ENCODE data around the gene TRIO.

DNA sequence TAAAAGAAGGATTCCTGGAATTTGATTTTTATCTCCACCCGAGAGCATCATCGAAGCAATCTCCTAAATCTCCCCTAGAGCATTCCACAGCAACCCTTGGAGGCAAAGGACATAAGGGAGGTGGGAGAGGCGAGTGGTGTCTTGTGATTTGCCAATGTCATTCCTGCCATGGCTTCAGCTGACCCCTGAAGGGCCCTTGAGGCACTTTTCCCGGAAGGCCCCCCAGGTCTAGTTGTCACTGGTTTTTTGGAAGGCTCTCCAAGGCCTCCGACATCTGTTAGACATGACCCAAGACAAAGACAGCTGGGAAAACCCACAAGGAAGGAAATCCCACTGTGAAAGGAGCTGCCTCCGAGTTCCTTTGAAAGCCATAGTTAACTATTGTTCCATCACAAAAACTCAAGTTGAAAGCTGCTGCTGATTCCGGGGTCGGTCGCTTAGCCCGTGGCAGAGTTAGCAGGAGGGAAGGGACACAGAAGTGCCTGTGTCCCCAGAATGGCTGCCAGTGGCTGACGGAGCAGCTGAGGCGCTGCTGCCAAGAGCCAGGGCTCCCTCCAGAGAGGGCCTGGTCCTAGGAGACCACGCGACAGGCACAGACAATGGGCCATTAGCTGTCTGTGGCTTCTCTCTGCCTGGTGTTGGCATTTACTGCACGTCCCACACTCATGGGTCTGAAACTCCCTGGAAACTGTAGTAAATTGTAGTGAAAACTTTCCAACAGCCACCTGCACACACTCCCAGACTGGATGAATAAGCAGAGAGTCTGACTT, 24.4 kb upstream of the TRIO start:
- TF ChIP-seq CTCF (IDR thresholded peaks at IDR 0.05 in 2 of 3, conservative IDR thresholded peaks at IDR 0.05 in 1 of 3; ENCODE audit: borderline replicate concordance in 1 of 3, insufficient read depth in 1 of 3, low read depth in 2 of 3, low read length in 2 of 3) (no peak), CBX3 (IDR thresholded peaks at IDR 0.05; ENCODE audit: low read depth) (no peak), ATF3 (IDR thresholded peaks at IDR 0.05) (no peak), SP1 (IDR thresholded peaks at IDR 0.05; ENCODE audit: low read depth) (no peak), MAX (IDR thresholded peaks at IDR 0.05) (no peak)

Measured in HCT116 (cell line).